Activated CD4-positive, CD25-positive, alpha-beta regulatory T cell treated with anti-CD3 and anti-CD28 coated beads, Interleukin-2, amount 50 U/mL, for 72 hours (primary cell): ENCODE measurements around the gene ZNF512B.

Experiments used
- DNase-seq: peaks from one replicate; pipeline ENCODE4 v3.0.0; 2021

Gene ZNF512B

DNA sequence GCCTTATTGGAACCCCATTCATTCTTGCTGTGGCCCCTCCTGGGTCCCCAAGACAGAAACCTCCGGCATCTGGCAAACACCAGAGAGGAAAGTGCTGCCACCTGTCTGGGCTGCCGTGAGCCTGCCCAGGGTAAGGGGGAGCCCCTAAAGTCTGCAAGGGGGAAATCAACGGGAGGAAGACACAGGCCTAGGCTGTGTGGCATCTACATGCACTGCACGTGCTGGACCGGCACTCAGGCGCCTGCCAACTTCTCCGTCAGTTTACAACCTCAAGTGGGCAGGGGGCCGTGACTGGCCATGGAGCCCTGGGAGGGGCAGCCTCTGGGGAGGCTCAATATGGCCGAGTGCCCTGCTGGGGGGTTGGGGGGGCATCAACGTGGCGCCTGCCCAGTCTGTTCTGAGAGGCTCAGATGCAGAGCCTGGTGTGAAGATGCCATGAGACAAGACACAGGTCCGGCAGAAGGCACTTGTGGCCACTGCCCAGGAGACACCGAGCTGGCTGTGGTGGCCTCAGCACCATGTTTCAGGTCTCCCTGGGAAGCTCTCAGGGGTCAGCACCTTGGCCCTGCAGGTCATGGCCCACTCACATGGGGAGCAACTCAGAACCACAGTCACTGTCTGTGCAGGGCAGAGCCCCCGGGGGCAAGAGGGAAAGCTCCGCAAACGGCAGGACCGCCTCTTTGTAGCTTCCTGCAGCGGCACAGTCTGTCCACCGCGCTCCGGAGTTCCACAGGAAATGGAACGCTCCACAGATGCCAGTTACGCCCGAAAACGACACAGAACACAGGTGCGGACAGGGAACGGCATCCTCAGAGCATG is 21.9 kb downstream of the ZNF512B start:
- no peak for DNase-seq

DNA sequence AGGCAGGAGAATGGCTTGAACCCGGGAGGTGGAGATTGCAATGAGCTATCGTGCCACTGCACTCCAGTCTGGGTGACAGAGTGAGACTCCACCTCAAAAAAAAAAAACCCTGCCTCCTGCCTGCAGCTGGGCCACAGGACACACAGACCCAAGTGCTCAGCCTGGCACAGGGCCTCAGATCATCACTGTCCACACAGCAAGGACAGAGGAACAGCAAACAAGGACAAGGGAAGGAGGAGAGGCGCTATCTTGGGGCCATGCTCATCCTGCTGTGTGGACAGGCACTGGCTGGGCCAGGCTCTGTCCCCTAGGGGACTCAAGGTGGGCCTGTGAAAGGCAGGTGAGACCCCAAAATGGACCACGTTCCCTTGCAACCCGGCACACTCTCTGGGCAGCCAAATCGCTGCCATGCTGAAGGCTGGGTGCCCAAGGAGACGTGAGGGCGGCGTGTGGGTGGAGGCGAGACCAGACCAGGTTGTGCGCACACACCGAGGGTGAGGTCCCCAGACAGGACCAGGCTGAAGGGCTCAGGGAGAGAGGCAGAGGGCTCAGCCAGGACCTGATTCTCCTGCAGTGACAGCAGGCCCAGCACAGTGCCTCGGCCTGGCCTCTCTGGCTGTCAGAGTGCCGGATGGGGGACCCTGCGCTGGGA is 22.6 kb downstream of the ZNF512B start:
- no peak for DNase-seq

DNA sequence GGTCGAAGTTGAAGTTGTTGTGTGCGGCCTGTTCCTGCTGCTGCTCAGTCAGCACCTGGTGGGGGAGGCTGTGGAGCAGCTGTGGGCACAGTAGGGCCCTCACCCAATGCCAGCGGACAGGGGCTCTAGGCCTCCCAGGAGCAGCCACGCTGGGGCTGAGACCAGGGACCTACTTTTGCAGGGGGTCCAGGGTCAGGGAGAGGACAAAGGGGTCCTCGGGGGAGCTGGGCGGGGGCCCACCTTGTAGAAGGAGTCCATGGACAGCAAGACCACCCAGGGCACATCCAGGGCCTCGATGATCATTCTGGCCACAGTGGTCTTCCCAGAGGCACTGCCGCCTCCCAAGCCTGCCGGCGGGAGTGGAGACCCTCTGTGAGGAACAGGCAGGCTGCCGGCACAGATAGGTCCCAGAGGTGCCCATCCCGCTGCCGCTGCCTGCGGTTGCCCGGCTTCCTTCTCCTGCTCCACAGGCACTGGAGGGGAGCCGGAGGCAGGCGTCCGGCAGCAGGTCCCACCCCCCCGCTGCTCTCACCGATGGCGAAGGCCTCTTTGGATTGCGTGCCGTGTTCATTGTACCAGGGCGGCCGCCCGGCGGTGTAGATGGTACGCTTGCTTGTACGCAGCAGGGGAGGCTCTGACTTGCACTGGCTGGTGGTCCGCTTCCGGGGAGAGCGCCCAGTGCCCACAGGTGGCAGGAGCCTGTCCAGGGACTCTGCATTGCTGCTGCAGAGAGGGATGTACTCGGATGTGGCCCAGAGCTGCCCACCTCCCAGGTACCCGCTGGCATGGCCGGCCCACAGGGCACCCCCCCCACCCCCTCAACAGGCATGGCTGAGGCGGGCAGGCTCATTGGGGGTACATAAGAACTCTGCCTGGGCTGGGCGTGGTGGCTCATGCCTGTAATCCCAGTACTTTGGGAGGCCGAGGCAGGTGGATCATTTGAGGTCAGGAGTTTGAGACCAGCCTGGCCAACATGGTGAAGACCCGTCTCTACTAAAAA is 23.5 kb downstream of the ZNF512B start:
- no peak for DNase-seq

DNA sequence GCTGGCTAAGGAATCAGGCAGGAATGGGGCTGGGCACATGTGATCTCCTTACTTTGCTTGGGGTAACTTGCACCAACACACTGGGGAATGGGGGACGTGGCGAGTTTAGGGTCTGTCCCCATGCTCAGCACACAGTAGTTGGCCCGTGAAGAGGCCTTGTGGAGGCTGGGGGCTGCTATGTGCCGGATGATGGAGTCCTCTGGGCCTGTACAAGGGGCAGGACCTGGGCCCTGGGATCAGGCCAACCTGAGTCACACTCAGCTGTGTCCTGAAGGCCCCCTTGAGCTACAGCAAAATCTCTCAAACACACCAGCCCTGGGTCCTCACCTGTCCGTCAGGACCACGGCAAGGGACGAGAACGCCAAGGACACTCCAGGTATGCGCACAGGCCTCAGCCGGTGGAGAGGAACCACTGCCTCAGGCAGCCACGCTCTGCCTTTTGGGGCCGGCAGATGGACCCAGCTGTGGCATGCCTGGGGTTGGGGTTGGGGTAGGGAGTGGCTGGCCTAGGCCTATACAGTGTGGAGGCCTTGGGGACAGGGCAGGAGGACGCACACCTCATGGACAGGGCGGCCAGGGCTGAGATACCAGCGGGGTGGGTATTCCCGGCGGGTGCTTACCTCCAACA is 24.6 kb downstream of the ZNF512B start:
- no peak for DNase-seq

DNA sequence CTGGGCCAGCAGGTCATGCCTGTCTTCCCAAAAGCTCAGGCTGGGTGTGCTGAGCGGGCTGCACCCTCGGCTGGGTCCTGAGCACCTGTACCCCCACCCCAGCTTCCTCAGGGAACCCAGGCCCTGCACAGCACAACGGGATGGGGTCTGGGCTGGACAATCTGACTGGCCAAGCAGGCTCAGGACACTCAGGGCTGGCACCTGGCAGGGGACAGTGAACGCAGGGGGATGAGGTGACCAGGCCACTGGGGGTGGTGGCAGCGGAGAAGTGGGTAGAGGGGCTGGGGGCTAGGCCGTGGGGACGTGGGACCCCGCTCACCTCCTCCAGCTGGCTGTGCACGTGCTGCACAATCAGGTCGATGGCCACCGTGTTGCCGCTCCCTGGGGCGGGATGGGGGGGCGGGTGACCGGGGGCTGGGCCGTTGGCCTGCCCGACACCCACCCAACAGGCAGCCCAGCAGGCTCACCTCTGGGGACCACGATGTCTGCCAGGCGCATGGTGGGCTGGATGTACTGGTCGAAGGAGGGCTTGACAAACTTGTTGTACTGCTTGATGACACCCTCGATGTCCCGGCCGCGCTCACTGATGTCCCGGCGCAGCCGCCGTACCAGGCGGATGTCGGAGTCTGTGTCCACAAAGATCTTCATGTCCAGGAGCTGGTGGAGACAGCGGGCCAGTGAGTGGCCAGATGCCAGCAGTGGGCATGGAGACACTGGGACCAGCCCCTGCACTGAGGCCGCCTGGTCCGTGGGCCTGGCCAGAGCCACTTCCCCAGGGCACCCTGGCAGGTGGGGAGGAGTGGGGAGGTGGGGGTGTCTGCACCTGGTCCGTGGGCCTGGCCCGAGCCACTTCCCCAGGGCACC is 25.4 kb downstream of the ZNF512B start:
- no peak for DNase-seq

DNA sequence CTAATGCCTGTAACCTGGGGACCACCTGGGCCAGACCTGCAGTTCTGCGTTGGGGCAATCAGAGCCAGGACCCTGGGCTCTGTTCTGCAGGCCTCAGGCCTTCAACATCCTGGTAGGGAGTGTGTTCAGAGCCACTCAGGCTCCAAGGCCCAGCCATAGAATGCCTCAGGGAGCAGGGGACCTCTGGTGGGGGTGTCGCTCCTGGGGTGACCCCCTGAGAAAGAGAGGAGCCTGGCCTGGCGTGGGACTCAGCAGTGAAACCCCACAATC is 26.0 kb downstream of the ZNF512B start:
- DNase-seq = no peak

DNA sequence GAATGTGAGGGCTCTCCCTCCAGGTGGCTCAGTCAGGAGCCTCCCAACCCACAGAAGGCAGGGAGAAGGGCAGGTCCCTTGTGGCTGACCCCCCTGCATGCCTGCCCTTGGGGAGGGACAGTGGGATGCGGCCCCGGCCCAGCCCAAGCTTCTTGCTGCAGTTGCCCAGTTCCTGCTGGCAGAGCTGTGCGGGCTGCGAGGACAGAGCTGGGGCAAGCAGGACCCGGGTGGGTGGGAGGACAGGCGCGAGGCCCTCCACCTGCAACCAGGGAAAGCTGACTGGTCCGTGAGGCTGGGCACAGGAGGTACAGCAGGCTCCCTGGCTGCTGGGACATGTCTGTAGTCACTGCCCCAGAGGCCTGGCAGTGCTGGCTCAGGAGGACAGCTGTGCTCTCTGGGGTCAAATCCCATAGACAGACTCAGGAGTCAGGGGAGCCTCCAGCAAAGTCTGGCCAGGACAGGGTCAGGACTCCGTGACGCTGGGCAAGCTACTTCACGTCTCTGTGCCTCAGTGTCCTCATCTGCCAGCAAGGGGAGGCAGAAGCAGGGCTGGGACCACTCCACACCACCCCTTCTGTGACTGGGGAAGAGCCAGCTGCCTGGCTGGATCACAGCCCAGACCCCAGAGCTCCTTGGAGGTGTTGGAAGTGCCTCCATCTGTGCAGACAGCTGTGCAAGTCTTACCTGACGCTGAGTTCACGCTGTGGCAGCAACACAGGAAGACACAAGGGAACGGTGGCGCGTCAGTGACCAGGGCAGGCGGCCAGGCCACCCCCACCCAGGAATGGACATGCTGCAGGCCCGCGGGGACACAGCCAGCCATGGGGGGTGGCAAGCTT is 26.5 kb downstream of the ZNF512B start:
- DNase-seq = no peak

DNA sequence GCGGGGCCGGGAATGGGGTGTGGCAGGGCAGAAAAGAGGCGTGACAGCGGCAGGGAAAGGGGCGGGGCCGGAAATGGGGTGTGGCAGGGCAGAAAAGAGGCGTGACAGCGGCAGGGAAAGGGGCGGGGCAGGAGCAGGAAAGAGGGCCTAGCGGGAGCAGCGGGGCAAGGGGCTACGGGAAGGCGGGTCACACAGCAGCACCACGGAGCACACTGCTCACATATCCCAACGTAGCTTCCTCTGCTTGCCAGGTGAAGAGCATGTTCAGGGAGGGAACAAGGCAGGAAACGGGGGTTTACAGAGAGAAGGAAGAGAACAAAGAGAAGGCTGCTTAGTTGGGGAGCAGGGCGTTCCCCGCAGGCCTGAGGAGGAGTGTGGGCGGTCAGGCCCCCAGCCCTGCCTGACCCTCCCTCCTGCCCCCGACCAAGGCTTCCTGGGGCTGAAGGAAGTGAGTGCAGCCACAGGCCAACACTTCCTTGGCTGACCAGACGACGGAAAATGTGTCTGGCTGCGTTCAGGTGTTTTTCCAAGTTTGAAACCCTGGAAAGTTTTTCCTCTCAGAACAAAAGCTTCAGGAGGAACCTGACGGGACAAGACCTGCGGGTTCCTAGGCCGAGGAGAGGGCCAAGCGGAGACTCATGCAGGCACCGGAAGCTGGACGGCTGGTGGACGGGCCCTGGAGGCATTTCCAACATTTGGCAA is 27.3 kb downstream of the ZNF512B start:
- no peak for DNase-seq

DNA sequence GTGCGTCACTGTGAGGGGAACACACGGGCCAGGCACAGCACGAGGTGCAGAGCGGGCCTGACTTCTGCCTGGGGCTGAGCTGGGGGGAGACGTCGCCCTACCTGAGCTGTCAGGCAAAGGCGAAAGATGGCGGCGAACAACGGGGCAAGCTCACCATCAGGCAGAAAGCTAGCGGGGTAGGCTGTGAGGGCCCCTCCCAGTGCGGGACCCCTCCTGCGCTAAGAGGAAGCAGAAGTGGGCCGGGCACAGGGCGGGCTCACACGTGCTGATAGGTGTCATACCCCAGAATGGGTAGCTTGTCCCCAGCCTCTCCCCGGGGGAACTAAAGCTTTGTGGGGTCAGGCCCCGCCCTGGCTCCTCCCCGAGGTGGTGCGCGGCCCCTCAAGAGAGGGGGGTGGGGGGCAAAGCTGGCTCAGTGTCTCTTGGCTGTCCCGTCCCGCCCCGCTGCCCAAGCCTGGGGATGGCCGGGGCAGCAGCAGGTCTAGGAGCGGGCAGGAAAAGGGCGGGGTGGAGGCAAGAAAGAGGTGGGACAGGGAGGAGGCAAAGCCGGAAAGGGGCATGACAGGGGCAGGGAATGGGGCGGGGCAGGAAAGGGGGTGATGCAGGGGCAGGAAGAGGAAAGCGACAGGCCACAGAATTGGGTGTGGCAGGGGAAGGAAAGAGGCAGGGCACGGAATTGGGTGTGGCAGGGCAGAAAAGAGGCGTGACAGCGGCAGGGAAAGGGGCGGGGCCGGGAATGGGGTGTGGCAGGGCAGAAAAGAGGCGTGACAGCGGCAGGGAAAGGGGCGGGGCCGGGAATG is 28.2 kb downstream of the ZNF512B start:
- no peak for DNase-seq

DNA sequence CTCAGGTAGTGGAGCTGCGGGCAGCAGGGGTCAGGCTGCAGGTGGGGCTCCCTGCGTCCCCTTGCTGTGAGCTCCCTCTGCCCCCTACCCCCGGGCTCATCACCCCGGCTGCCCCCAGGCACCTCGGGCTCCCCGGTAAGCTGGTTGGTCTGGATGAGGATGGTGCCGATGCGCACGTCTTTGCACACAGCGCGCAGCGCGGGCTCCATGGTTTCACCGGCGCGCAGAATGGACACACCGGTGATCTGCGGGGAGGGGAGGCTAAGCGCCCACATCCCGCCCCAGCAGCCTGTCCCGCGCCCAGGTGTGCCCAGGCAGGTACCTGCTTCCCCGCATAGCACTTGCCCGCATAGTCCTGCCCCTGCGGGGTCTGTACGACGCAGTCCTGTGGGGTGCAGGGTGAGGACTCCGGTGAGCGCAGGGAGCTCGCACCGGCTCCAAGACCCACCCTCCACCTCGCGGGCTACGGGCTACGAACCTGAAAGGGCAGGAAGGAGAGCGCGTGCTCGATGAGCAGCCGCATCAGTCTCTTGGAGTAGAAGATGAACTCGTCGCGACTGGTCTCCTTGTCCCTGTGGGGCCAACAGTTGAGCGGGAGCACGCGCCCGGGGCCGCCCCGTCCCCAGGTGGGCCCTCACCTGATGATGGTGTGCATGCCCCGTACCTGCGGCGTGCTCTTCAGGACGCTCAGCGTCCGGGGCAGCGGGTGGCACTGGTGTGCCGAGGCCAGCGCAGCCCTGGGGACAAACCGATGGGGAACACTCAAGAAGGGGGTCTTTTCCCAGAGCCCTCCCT is 29.1 kb downstream of the ZNF512B start:
- DNase-seq = no peak

DNA sequence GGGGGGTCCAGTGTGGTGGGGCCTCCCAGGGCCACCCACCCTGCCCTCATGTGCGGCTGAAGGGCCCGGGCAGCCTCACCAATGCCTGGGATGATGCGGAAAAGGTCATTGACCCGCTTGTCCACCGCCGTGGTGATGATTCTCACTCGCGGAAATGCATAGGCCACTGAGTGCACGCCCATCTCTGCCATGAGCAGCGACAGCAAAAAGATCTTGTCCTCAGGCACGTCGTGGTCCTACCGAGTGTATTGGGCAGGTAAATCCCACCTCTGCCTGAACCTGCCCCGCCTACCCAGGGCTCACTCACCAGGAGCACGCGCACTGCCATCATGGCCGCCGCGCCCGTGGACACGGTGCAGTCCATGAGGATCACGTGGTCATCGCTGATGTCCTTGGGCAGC is 29.7 kb downstream of the ZNF512B start:
- no peak for DNase-seq

DNA sequence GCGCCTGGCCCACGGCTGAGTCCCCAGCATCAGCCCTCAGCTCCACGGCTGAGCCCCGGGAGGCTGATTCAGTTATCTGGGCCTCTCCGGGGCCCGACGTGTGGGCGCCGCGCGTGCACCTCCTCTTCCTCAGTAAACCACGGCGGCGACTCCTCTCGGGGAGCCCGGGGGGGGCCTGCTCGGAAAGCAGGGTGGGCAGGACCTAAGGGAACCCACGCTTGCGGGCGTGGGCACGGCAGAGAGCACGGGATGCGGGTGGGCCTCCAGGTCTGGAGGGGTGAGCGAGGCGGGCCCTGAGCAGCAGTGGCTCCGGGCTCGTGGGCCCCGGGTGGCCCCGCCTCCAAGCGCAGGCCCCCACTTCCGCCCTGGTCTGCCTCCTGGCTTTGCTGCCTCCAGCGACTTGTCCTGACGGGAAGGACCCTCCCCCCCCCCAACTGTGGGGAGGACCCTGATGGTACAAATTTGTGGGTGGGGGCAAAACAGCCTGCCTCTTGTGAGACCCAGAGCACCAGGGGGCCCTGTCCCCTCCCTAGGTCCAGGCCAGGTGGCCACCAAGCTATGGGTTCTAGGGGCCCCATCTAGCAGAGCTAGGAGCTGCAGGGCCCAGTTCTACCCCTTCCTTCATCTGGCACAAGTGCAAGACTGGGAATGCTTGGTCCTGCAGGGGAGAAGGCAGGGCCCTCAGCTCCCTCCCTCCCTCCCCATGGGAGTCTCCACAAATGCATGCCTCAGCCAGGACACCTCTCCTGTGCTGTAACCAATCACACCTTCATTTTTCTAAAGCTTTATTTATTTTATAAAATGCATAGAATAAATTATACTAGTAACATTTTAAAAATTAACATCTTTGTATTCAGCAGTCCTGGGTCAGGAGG is 30.4 kb downstream of the ZNF512B start:
- no peak for DNase-seq

DNA sequence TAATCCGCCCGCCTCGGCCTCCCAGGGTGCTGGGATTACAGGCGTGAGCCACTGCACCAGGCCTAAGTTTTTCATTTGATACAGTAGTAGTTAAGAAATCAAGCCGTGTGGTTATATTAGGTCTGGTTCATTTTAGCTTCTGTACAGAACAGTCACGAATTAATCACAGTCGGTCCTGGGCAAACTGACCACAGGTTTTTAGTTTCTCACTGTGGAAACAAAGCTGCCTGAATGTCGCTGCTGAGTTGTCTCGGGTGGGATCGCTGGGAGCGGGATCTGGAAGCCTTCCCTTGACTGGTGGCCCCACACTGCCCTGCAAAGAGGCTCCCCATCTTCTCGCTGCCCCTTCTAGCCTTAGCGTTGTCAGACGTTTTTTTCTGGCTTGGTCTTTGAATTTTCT is 32.1 kb downstream of the ZNF512B start:
- DNase-seq = no peak

DNA sequence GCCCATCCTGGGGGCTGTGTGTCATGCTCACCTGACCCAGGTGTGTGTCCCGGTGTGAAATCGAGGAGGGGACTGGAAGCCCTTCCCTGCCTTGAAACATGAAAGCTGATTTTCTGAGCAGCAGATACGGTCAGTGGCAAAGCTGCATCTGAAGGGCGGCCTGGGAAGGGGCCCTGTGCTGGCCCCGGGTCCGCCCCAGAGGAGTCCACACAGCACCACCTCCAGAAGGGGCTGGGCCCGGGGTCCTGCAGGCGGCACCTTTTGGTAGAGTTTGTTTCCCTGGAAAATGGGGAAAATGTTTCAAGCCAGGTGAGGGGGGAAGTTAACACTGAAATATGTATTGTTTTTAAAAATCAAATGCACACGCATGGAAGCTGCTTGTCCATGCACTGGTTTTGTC is 34.3 kb downstream of the ZNF512B start:
- no peak for DNase-seq

DNA sequence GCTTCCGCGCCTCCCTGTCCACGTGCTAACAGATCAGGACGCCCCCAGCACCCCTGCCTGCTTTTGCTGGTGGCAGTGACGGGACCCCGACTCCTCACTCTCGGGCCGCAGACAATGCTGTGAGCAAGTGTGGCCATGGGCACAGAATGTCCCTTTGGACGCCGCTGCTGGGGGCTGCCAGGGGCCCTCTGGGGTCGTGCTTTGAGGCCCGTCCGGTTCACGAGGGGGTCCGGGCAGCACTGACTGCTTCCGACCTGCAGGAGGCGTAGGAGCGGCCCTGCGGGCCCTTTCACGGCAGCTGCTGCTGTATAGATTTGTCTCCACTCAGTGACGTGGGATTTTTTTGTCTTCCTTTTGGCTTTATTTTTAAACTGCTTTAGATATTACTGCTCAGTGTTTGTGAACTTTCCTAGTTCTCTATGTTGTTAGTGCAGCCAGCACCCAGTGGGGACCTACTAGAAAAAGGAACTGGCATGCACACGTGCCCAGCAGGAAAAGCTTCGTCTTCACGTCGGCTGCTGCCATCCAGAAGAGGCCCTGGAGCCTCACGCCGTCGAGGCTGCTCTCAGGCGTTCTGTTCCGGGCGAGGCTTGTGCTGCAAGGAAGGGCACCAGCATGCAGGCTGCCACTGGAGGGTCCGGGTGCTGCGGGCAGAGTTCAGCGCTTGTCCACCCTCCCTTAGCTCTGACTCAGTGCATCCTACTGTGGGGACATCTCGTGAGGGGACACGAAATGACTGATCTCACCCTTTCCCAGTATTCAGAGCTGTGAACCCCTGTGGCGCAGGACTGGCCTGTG is 35.3 kb downstream of the ZNF512B start:
- no peak for DNase-seq

DNA sequence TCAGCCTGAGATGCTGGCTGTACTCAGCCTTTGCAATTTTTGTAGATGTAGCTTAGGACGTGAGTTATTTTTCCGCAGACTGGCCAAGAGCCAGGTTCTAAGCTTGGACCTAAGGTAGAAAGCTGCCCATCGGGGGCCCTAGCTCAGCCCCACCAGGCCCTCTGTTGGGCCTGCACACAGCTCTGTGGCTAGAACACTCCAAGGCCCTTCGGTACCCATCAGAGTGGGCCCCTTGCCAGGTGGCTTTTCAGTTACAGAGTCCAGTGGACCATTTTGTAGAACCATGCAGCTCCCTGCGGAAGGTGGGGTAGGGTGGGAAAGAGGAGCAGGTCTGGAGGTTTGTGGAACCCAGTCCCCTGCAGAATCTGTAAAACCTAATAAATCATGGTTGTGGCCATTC is 36.1 kb downstream of the ZNF512B start:
- DNase-seq = no peak

DNA sequence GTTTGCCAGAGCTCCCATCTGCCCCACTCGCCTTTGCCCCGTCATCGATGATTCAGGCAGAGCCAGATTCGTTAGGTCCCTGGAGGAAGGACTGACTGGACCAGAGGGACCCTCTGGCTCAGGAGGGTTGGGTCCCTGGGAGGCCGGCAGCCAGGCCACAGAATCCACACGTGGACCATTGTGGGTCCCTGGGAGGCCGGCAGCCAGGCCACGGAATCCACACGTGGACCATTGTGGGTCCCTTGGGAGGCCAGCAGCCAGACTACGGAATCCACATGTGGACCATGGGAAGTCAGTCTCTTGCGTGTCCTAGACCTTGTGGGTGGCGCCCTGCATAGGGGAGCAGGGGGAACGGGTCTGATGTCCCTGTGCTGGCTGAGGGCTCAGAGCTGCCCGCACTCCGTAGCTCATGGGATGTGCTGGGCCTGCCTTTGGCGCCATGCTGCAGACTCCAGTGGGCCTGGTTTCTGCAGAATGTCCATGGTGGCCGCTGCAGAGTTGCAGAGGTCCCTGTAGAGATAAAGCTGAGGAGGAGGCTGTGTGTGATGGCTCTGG is 37.0 kb downstream of the ZNF512B start:
- no peak for DNase-seq
